ENCODE data around the gene MRPL37.

DNA sequence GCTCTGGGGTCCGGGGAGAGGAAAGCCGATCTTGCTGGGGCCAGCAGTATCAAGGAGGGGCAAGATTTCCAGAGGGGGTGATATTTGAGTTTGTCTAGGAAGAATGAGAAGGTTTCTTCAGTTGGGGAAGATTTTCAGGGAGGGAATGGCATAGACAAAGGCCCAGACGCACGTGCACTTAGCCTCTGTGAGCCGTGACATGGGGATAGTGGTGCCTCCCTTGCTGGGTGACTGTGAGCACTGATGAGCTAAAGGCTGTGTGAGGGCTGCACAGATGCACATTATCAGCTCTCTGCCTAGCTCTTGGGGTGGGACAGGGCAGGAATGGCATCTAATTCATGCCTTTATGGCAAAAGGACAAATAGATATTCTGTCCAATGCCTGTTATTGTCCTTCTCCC, 49.0 kb upstream of the MRPL37 start:
- no peak for TF ChIP-seq EZH2 (IDR thresholded peaks at IDR 0.05; ENCODE audit: insufficient read depth, low read length)
- TF ChIP-seq, protein P1, sequence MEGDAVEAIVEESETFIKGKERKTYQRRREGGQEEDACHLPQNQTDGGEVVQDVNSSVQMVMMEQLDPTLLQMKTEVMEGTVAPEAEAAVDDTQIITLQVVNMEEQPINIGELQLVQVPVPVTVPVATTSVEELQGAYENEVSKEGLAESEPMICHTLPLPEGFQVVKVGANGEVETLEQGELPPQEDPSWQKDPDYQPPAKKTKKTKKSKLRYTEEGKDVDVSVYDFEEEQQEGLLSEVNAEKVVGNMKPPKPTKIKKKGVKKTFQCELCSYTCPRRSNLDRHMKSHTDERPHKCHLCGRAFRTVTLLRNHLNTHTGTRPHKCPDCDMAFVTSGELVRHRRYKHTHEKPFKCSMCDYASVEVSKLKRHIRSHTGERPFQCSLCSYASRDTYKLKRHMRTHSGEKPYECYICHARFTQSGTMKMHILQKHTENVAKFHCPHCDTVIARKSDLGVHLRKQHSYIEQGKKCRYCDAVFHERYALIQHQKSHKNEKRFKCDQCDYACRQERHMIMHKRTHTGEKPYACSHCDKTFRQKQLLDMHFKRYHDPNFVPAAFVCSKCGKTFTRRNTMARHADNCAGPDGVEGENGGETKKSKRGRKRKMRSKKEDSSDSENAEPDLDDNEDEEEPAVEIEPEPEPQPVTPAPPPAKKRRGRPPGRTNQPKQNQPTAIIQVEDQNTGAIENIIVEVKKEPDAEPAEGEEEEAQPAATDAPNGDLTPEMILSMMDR (IDR thresholded peaks at IDR 0.05; ENCODE audit: insufficient read depth, low read depth, low read length): no peak

Data from astrocyte (in vitro differentiated cells and primary cell).